T-cell (primary cell): ENCODE results near the gene PGAP6. TPM values are rescaled to one million over a fixed set of nuclear protein-coding genes. Genes with fewer than 3 reads are reported as not detected.

ENCODE experiments used
- ATAC-seq, 4 experiments: fragments of 200-7000 bp in 3 of 4; fragments of 150-1000 bp in 1 of 4; cut with Tn5 transposase; replicated peaks in 1 of 4; 1 replicate in 3 of 4; 2 replicates in 1 of 4; pipeline ENCODE4 v1.10.0; 2021; ENCODE audit warnings: moderate library complexity in 3 of 4, mild to moderate bottlenecking in 2 of 4, moderate number of reproducible peaks in 1 of 4
- CTCF ChIA-PET, 2 donors: fragments of 300-600 bp; sonication (Branson Sonifier 250); formaldehyde crosslinking; loops; one replicate each; lab custom pipeline; 2022; ENCODE audit warnings: antibody characterized with exemption in 2 of 2; lab: Charles Lee
- POLR2A ChIA-PET, 2 donors: fragments of 300-600 bp; sonication (Branson Sonifier 250); formaldehyde crosslinking; loops; one replicate each; lab custom pipeline; 2022; ENCODE audit warnings: antibody characterized with exemption in 2 of 2; lab: Charles Lee
- DNase-seq, 35 experiments: peaks; one replicate each; pipeline versions ENCODE4 v3.0.0 to v3.0.0-alpha.2; 2013 to 2023
- H3K27ac ChIP-seq: one replicate; pipeline ENCODE4 v1.5.1; 2013; ENCODE audit warnings: low read length
- H3K27me3 ChIP-seq, 2 experiments: replicated peaks in 1 of 2; 1 replicate in 1 of 2; 2 replicates in 1 of 2; pipeline versions ENCODE4 v1.6.1 to v1.7.0; 2013; ENCODE audit warnings: low read length in 1 of 2, mixed read lengths in 1 of 2; ENCODE audit not compliant: control insufficient read depth in 2 of 2, insufficient read depth in 2 of 2; ENCODE audit errors: extremely low read depth in 1 of 2
- H3K36me3 ChIP-seq, 2 donors: 1 replicate in 1 of 2; 2 replicates in 1 of 2; pipeline versions ENCODE4 v1.6.1 to v1.7.0; 2013; ENCODE audit warnings: low read length in 1 of 2; ENCODE audit not compliant: control insufficient read depth in 2 of 2, insufficient read depth in 1 of 2; ENCODE audit errors: extremely low read depth in 1 of 2
- H3K4me1 ChIP-seq, 2 experiments: 1 replicate in 1 of 2; 2 replicates in 1 of 2; pipeline versions ENCODE4 v1.6.1 to v1.7.0; 2013; ENCODE audit warnings: low read length in 2 of 2, mixed read lengths in 1 of 2; ENCODE audit not compliant: insufficient read depth in 2 of 2, control insufficient read depth in 1 of 2; ENCODE audit errors: extremely low read depth in 1 of 2
- H3K4me3 ChIP-seq, 2 donors: 1 replicate in 1 of 2; 2 replicates in 1 of 2; pipeline versions ENCODE4 v1.5.1 to v1.7.0; 2013; ENCODE audit warnings: mild to moderate bottlenecking in 2 of 2, low read length in 1 of 2, moderate library complexity in 1 of 2; ENCODE audit not compliant: control insufficient read depth in 1 of 2; ENCODE audit errors: extremely low read depth in 1 of 2
- H3K9me3 ChIP-seq: 2 replicates; pipeline ENCODE4 v1.7.0; 2013
- H3K27ac Mint-ChIP-seq, 2 donors: one replicate each; pipeline ENCODE4 v1.8.0; 2020 to 2021; ENCODE audit warnings: mild to moderate bottlenecking in 2 of 2, mixed read lengths in 2 of 2
- H3K27me3 Mint-ChIP-seq, 2 donors: one replicate each; pipeline ENCODE4 v1.8.0; 2021 to 2022; ENCODE audit warnings: mixed read lengths in 2 of 2
- H3K36me3 Mint-ChIP-seq: one replicate; pipeline ENCODE4 v1.8.0; 2021; ENCODE audit warnings: mixed read lengths
- H3K4me1 Mint-ChIP-seq, 3 donors: one replicate each; pipeline ENCODE4 v1.8.0; 2020 to 2022; ENCODE audit warnings: mixed read lengths in 3 of 3, mild to moderate bottlenecking in 1 of 3
- H3K4me3 Mint-ChIP-seq, 3 donors: one replicate each; pipeline ENCODE4 v1.8.0; 2020 to 2022; ENCODE audit warnings: mild to moderate bottlenecking in 3 of 3, mixed read lengths in 3 of 3, moderate library complexity in 3 of 3
- H3K9me3 Mint-ChIP-seq, 3 donors: one replicate each; pipeline ENCODE4 v1.8.0; 2020 to 2022; ENCODE audit warnings: mixed read lengths in 3 of 3
- WGBS: methylation state at CpG from one replicate; pipeline ENCODE4 v1.1.5; 2013; ENCODE audit warnings: missing lambda C conversion rate; ENCODE audit not compliant: insufficient coverage; 5-methylcytosine and 5-hydroxymethylcytosine counted together
- total RNA-seq, 35 experiments: library from RNA in 6 of 35; stranded (reverse) in 6 of 35; fragments of 120-200 nt in 1 of 35; gene quantifications; one replicate each; pipeline versions ENCODE4 v1.2.1 to v1.2.4 and lab custom pipeline; 2013 to 2026

PGAP6 gene
- total RNA-seq, 5 donors from 2014 or later (not counting 1 experiment from before 2014, with no cell fraction given): 34.9 to 143 (median 122) TPM

- Histone ChIP-seq H3K4me3 (no peak overlapping the region), H3K9me3 (no peaks in the 10 kb centered on the region), H3K27me3 (peaks cover 0 to 3% of the 10 kb centered on the region in 2 experiments), H3K4me1 (peaks cover 0 to 14% of the 10 kb centered on the region in 2 experiments), H3K36me3 (no peaks in the 10 kb centered on the region), H3K27ac (no peak overlapping the region)
- Mint-ChIP-seq H3K27ac (no peak overlapping the region), H3K27me3 (no peaks in the 10 kb centered on the region), H3K4me3 (no peak overlapping the region), H3K36me3 (no peaks in the 10 kb centered on the region), H3K4me1 (peaks cover 7 to 8% (median 7%) of the 10 kb centered on the region in 3 donors), H3K9me3 (no peaks in the 10 kb centered on the region)
- DNase-seq (no peak), ATAC-seq (no peak)
- ChIA-PET POLR2A (no interaction called here), CTCF (no interaction called here)
- WGBS: 96% methylated on average over 11 of the region's 12 CpGs
Observed at GRCh38 chr16:404971-405486, 23.3 kb upstream of the PGAP6 start.

DNA sequence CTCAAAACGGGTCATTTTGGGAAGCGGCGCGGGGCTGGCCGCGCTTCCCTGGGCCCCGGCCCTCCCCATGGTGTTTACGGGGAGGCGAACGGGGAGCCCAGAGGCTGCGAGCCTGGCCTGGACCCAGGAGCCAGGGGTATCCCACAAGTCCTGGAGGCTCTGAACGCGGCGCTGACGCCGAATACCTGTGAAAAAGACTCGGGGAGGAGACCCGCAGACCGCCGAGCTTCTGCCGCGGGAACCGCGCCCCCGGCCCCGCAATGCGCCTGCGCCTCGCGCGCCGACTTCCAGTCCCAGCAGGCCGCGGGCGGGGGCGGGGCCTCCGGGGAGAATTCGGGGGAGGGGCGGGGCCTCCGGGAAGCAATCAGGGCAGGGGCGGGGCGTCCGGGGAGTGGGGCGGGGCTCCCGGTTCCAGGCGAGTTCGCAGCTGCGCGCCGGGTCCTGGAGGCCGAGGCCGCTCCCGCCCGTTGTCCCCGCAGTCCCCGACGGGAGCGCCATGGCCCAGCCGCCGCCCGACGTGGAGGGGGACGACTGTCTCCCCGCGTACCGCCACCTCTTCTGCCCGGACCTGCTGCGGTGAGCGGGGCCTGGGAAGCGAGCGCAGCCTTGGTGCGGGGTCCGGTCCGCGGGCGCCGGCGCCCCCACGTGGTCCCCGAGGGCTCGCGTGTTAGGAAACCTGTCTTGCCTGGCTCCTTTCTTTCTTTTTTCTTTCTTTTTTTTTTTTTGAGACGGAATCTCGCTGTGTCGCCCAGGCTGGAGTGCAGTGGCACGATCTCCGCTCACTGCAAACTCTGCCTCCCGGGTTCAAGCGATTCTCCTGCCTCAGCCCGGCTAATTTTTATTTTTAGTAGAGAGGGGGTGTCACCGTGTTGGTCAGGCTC, 19.9 kb upstream of the PGAP6 start, which contains the start of gene DECR2:
DECR2 (plus strand) TSS at position 418 of the 881 bp plus-strand sequence; CDS start at position 497, 79 bp downstream.
- no peaks in the 10 kb centered on the region for H3K36me3 Mint-ChIP-seq
- CTCF ChIA-PET: interaction anchor here in 1 of 2 donors (0.6 to 1.0 kb wide), 3 partner anchors 24 to 174 kb away, joined by 3 to 7 read pairs (median 5); partner anchors contain the start of gene RAB11FIP3

DNA sequence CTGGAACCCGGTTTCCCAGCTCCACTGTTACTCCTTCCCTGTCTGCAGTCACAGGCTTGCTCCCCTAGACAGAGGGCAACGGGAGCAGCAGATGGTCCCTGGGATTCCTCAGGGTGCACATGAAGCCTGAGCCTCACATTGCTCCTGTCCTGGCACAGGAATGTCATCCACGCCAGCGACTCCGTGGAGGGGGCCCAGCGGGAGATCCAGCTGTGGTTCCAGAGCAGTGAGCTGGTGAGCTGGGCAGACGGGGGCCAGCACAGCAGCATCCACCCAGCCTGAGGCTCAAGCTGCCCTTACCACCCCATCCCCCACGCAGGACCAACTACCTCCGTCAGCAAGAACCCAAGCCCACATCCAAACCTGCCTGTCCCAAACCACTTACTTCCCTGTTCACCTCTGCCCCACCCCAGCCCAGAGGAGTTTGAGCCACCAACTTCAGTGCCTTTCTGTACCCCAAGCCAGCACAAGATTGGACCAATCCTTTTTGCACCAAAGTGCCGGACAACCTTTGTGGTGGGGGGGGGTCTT, 18.3 kb upstream of the PGAP6 start:
- peaks cover 0 to 6% of the 10 kb centered on the region in 2 donors for H3K36me3 ChIP-seq
- peak overlapping the region; percentile 84 for H3K27ac ChIP-seq
- DNase-seq: peak in 2 of 35 experiments; percentile 12 to 20
- H3K9me3 ChIP-seq: no peaks in the 10 kb centered on the region
- Mint-ChIP-seq H3K4me3 (peak overlapping the region; percentile 86 to 90 (median 87)), H3K27me3 (peaks cover 0 to 2% of the 10 kb centered on the region in 2 donors), H3K4me1 (peaks cover 23 to 34% (median 23%) of the 10 kb centered on the region in 3 donors), H3K36me3 (no peaks in the 10 kb centered on the region), H3K27ac (peak overlapping the region; percentile 93 to 94), H3K9me3 (no peaks in the 10 kb centered on the region)
- no peak for ATAC-seq
- 80% methylated on average over 8 of the region's 10 CpGs for WGBS
- peaks cover 0 to 3% of the 10 kb centered on the region in 2 experiments for H3K27me3 ChIP-seq
- peak overlapping the region in 1 of 2 donors; percentile 92 for H3K4me3 ChIP-seq
- H3K4me1 ChIP-seq: peaks cover 0 to 29% of the 10 kb centered on the region in 2 experiments
- CTCF ChIA-PET: no interaction called here
- POLR2A ChIA-PET: no interaction called here

More for the DNA sequence above, 19.9 kb upstream of the PGAP6 start, which contains the start of gene DECR2:
- WGBS: under 1% methylated on average over 83 of the region's 91 CpGs
- H3K9me3 Mint-ChIP-seq: no peaks in the 10 kb centered on the region
- peak within 1 kb of the TSS; percentile 90 to 92 for H3K4me3 ChIP-seq
- peak; percentile 91 to 100 (median 98) for DNase-seq
- POLR2A ChIA-PET: interaction anchor here (0.6 to 0.7 kb wide), 2 partner anchors 19 to 49 kb away, joined by 3 read pairs; partner anchors contain the start of gene AXIN1 (in 1 of the 2)
- peak within 1 kb of the TSS; percentile 93 to 94 for H3K27ac Mint-ChIP-seq
- no peaks in the 10 kb centered on the region for H3K9me3 ChIP-seq
- ATAC-seq: peak; percentile 82 to 91 (median 86)
- H3K4me1 ChIP-seq: peaks cover 0 to 25% of the 10 kb centered on the region in 2 experiments
- H3K4me1 Mint-ChIP-seq: peaks cover 16 to 26% (median 17%) of the 10 kb centered on the region in 3 donors
- H3K27me3 ChIP-seq: peaks cover 0 to under 1% of the 10 kb centered on the region in 2 experiments
- peak within 1 kb of the TSS; percentile 86 to 90 (median 87) for H3K4me3 Mint-ChIP-seq
- peak within 1 kb of the TSS; percentile 84 for H3K27ac ChIP-seq
- peaks cover 0 to 6% of the 10 kb centered on the region in 2 donors for H3K36me3 ChIP-seq
- peaks cover 0 to under 1% of the 10 kb centered on the region in 2 donors for H3K27me3 Mint-ChIP-seq

- H3K27ac ChIP-seq: no peak overlapping the region
- Mint-ChIP-seq H3K27ac (peak overlapping the region in 1 of 2 donors; percentile 94), H3K27me3 (peaks cover 0 to 2% of the 10 kb centered on the region in 2 donors), H3K4me1 (peaks cover 23 to 34% (median 23%) of the 10 kb centered on the region in 3 donors), H3K36me3 (no peaks in the 10 kb centered on the region), H3K9me3 (no peaks in the 10 kb centered on the region), H3K4me3 (peak overlapping the region; percentile 86 to 90 (median 87))
- H3K9me3 ChIP-seq: no peaks in the 10 kb centered on the region
- peaks cover 0 to 29% of the 10 kb centered on the region in 2 experiments for H3K4me1 ChIP-seq
- POLR2A ChIA-PET: no interaction called here
- DNase-seq (no peak), ATAC-seq (no peak)
- CTCF ChIA-PET: no interaction called here
- WGBS: 86% methylated on average over 13 of the region's 22 CpGs
- peaks cover 0 to 3% of the 10 kb centered on the region in 2 experiments for H3K27me3 ChIP-seq
- H3K36me3 ChIP-seq: peaks cover 0 to 6% of the 10 kb centered on the region in 2 donors
- H3K4me3 ChIP-seq: no peak overlapping the region
Observed at GRCh38 chr16:399340-400019, 17.7 kb upstream of the PGAP6 start.

DNA sequence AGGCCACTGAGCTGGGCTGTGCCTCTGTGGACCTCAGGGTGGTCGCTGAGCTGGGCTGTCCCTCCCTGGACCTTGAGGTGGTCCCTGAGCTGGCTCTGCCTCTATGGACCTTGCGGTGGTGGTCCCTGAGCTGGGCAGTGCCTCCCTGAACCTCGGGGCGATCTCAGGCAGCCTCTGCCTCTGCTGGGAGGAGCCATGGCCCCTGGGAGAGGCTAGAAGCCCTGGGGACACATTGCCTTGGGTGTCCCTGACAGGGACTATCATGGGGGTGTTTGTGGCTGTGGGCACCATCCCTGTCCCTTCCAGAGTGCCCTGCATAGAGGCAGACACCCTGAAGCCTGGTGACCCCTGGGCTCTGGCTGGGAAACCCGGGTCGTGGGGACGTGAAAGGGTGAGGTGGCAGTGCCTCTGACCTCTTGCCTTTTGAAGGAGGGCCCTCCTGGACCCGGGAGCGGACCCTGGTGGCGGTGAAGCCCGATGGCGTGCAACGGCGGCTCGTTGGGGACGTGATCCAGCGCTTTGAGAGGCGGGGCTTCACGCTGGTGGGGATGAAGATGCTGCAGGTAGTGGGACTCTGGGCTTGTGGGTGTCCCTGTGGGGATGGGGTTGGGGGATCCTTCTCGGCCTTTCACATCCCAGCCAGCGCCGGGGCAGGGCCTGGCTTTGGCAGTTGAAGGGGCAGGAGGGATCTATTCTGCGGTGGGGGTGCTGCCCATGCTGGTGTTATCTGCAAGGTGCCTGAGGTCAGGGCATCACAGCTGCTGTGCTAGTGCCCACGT, 17.0 kb upstream of the PGAP6 start:
- Mint-ChIP-seq H3K4me1 (peaks cover 23 to 34% (median 23%) of the 10 kb centered on the region in 3 donors), H3K9me3 (no peaks in the 10 kb centered on the region), H3K4me3 (peak overlapping the region; percentile 68 to 87 (median 76)), H3K36me3 (no peaks in the 10 kb centered on the region), H3K27ac (peak overlapping the region; percentile 70 to 79), H3K27me3 (peaks cover 0 to 2% of the 10 kb centered on the region in 2 donors)
- no peaks in the 10 kb centered on the region for H3K9me3 ChIP-seq
- POLR2A ChIA-PET: no interaction called here
- H3K4me1 ChIP-seq: peaks cover 0 to 29% of the 10 kb centered on the region in 2 experiments
- H3K4me3 ChIP-seq: no peak overlapping the region
- no peak for DNase-seq
- peaks cover 0 to 3% of the 10 kb centered on the region in 2 experiments for H3K27me3 ChIP-seq
- H3K36me3 ChIP-seq: peaks cover 0 to 6% of the 10 kb centered on the region in 2 donors
- CTCF ChIA-PET: no interaction called here
- 89% methylated on average over 24 of the region's 24 CpGs for WGBS
- no peak overlapping the region for H3K27ac ChIP-seq
- ATAC-seq: no peak
